GM20000 (cell line): Measurements from ENCODE around the gene ODAPH.
A peak's percentile ranks its signal among the peaks of the same experiment; 100 is the strongest.

Experiments
- DNase-seq: peaks from one replicate; pipeline ENCODE4 v3.0.0; 2012; ENCODE audit warnings: low spot score
- TF ChIP-seq, protein P1 (sequence below): IDR thresholded peaks from 2 replicates; pipeline ENCODE4 v1.5.1; 2012; ENCODE audit warnings: mild to moderate bottlenecking, control low read depth; ENCODE audit errors: extremely low read depth, missing control alignments

The ODAPH gene

DNA sequence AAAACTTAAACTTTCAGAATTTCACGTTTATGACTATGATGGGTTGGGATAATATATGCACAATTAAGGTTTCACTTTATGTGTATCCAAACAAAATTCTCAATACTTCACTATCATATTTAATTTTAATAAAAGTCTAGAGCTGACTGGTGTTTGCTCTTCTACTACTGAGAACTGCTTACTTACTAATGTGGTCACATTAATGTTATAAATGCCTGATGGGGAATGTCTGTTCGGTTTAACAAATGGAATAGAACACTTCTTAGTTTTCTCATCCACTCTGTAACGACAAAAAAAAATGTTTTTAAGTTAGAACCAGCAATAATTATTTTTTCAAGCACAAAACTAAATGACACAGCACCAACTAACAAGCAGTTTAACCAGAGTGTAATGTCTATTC is 40.2 kb downstream of the ODAPH start:
- no peak for DNase-seq
- TF ChIP-seq, protein P1, sequence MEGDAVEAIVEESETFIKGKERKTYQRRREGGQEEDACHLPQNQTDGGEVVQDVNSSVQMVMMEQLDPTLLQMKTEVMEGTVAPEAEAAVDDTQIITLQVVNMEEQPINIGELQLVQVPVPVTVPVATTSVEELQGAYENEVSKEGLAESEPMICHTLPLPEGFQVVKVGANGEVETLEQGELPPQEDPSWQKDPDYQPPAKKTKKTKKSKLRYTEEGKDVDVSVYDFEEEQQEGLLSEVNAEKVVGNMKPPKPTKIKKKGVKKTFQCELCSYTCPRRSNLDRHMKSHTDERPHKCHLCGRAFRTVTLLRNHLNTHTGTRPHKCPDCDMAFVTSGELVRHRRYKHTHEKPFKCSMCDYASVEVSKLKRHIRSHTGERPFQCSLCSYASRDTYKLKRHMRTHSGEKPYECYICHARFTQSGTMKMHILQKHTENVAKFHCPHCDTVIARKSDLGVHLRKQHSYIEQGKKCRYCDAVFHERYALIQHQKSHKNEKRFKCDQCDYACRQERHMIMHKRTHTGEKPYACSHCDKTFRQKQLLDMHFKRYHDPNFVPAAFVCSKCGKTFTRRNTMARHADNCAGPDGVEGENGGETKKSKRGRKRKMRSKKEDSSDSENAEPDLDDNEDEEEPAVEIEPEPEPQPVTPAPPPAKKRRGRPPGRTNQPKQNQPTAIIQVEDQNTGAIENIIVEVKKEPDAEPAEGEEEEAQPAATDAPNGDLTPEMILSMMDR = no peak

DNA sequence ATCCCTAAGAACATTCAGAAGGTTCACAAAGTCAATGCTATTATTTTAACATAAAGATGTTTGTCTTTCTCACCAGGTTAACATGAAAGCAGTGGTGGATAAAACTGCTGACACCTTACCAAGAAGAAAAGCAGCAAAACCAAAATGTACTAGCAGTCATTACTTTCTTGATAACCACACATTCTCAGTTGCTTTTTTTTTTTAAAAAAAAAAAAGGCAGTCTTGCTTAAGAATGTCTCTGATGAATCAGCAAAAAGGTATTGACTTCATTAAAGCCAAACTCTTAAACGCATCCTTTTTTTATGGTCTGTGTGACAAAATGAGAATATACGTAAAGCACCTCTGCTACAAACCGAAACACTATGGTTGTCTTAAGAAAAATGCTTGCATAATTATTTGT is 42.5 kb downstream of the ODAPH start:
- peak; percentile 15 for DNase-seq
- TF ChIP-seq, protein P1 = no peak

DNA sequence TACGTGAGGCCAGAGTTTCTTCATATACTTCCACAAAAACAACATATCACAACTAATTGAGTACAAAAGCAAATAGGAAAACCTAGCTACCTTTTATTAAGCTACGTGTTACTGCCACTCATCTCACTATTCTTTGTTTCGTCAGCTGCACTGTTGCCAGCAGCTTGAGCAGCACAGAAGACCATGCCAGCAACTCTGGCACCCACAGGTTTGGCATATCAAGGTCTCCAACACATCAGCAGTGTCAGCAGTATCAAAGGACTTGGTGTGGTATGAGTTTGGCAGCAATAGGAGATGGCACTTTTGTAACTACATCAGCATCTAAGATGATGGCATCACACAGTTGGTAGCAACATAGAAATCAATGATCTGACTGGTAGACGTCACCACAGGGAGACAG is 43.8 kb downstream of the ODAPH start:
- no peak for DNase-seq
- TF ChIP-seq, protein P1 = no peak

DNA sequence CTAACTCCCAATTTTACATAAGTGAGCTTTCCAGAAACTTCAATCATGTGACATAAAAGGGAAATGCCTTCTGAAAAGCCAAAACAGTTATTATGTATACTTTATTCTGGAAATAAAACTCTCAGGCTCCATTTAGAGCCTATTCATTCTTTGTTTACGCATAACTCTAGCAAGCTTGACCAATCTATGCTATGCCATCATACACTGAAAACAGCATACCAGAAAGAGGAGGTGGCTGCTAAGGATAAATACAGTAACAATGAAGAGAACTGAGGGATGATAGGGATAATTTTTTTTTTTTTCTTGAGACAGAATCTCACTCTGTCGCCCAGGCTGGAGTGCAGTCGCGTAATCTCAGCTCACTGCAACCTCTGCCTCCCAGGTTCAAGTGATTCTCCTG is 50.1 kb downstream of the ODAPH start:
- TF ChIP-seq, protein P1 = no peak

DNA sequence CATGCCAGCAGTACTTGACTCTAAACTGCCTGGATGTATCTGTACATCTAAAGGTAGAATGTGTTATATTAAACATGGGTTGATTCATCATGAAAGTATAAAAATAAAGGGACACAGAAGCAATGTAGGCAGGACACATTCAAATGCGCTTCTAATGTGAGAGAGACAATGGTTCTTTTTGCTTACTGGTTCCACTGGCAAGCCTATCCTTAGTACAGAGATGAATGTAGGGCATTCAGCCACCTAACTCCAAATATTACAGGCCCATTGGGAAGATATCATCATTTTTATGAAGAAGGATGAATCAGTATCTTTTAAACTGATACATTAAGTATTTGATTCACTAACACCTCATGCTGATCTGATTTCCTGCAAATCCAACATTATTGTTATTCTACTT is 56.4 kb downstream of the ODAPH start:
- no peak for DNase-seq
- TF ChIP-seq, protein P1 = no peak

More for the DNA sequence above, 50.1 kb downstream of the ODAPH start:
- DNase-seq = no peak
